ENCODE results near the gene DPY19L1.

The DPY19L1 gene

GRCh38 chr7:35040906-35041305 is 3.6 kb upstream of the DPY19L1 start:
- H3K9me3 Mint-ChIP-seq: no peaks in the 10 kb centered on the region

GRCh38 chr7:35039343-35039742 is 2.1 kb upstream of the DPY19L1 start:
- Mint-ChIP-seq H3K27ac (no peak overlapping the region), H3K4me1 (peaks cover 27% of the 10 kb centered on the region), H3K27me3 (no peaks in the 10 kb centered on the region), H3K36me3 (ENCODE audit: low read depth) (peaks cover 2% of the 10 kb centered on the region), H3K9me3 (no peaks in the 10 kb centered on the region), H3K4me3 (no peak overlapping the region)
- ATAC-seq: no peak
- no peak for DNase-seq

More at GRCh38 chr7:35040906-35041305, 3.6 kb upstream of the DPY19L1 start:
- Mint-ChIP-seq H3K27ac (no peak overlapping the region), H3K27me3 (no peaks in the 10 kb centered on the region), H3K4me1 (peaks cover 12% of the 10 kb centered on the region), H3K4me3 (no peak overlapping the region), H3K36me3 (ENCODE audit: low read depth) (peaks cover 2% of the 10 kb centered on the region)
- DNase-seq: no peak
- no peak for ATAC-seq

GRCh38 chr7:35038354-35038753 is 1.1 kb upstream of the DPY19L1 start:
- Mint-ChIP-seq H3K4me1 (peaks cover 27% of the 10 kb centered on the region), H3K9me3 (no peaks in the 10 kb centered on the region), H3K36me3 (ENCODE audit: low read depth) (peaks cover 2% of the 10 kb centered on the region), H3K4me3 (peak overlapping the region; percentile 82), H3K27ac (peak overlapping the region; percentile 75), H3K27me3 (no peaks in the 10 kb centered on the region)
- ATAC-seq (no peak), DNase-seq (no peak)

GRCh38 chr7:35037526-35038341 is 449 bp upstream of the DPY19L1 start:
- H3K27ac Mint-ChIP-seq: peak overlapping the region; percentile 75
- peaks cover 2% of the 10 kb centered on the region for H3K36me3 Mint-ChIP-seq (ENCODE audit: low read depth)
- ATAC-seq (peak; percentile 83), DNase-seq (peak; percentile 92)
- H3K27me3 Mint-ChIP-seq: no peaks in the 10 kb centered on the region
- peak overlapping the region; percentile 82 for H3K4me3 Mint-ChIP-seq
- H3K9me3 Mint-ChIP-seq: no peaks in the 10 kb centered on the region
- peaks cover 27% of the 10 kb centered on the region for H3K4me1 Mint-ChIP-seq

GRCh38 chr7:35036361-35037171 is 719 bp downstream of the DPY19L1 start:
- no peaks in the 10 kb centered on the region for H3K27me3 Mint-ChIP-seq
- DNase-seq: peak; percentile 47
- H3K4me3 Mint-ChIP-seq: peak overlapping the region; percentile 89
- no peaks in the 10 kb centered on the region for H3K9me3 Mint-ChIP-seq
- H3K36me3 Mint-ChIP-seq (ENCODE audit: low read depth): peaks cover 2% of the 10 kb centered on the region
- peak; percentile 6 for ATAC-seq
- peak overlapping the region; percentile 72 for H3K27ac Mint-ChIP-seq
- H3K4me1 Mint-ChIP-seq: peaks cover 27% of the 10 kb centered on the region

- no peaks in the 10 kb centered on the region for H3K9me3 Mint-ChIP-seq
- H3K27me3 Mint-ChIP-seq: no peaks in the 10 kb centered on the region
- no peak for DNase-seq
- no peak overlapping the region for H3K27ac Mint-ChIP-seq
- H3K36me3 Mint-ChIP-seq (ENCODE audit: low read depth): peaks cover 2% of the 10 kb centered on the region
- ATAC-seq: no peak
- H3K4me1 Mint-ChIP-seq: peaks cover 27% of the 10 kb centered on the region
- H3K4me3 Mint-ChIP-seq: peak overlapping the region; percentile 89
These were observed 1.7 kb downstream of the DPY19L1 start for GRCh38 chr7:35035511-35035961.

- peaks cover 2% of the 10 kb centered on the region for H3K36me3 Mint-ChIP-seq (ENCODE audit: low read depth)
- no peaks in the 10 kb centered on the region for H3K27me3 Mint-ChIP-seq
- H3K4me1 Mint-ChIP-seq: peaks cover 21% of the 10 kb centered on the region
- H3K9me3 Mint-ChIP-seq: no peaks in the 10 kb centered on the region
- H3K4me3 Mint-ChIP-seq: no peak overlapping the region
- ATAC-seq (no peak), DNase-seq (no peak)
- H3K27ac Mint-ChIP-seq: no peak overlapping the region
These were observed 5.1 kb downstream of the DPY19L1 start for GRCh38 chr7:35032166-35032565.

GRCh38 chr7:35030848-35031247 is 6.4 kb downstream of the DPY19L1 start:
- Mint-ChIP-seq H3K4me1 (peaks cover 15% of the 10 kb centered on the region), H3K27me3 (peaks cover 2% of the 10 kb centered on the region), H3K9me3 (no peaks in the 10 kb centered on the region), H3K36me3 (ENCODE audit: low read depth) (no peaks in the 10 kb centered on the region), H3K27ac (no peak overlapping the region), H3K4me3 (no peak overlapping the region)
- DNase-seq (no peak), ATAC-seq (no peak)

GRCh38 chr7:35029311-35029710 is 8.0 kb downstream of the DPY19L1 start:
- Mint-ChIP-seq H3K4me1 (peaks cover 2% of the 10 kb centered on the region), H3K4me3 (no peak overlapping the region), H3K27ac (no peak overlapping the region), H3K36me3 (ENCODE audit: low read depth) (no peaks in the 10 kb centered on the region), H3K9me3 (no peaks in the 10 kb centered on the region), H3K27me3 (peaks cover 2% of the 10 kb centered on the region)
- ATAC-seq: no peak
- no peak for DNase-seq

GRCh38 chr7:35026150-35026549 is 11.1 kb downstream of the DPY19L1 start:
- Mint-ChIP-seq H3K27me3 (peaks cover 2% of the 10 kb centered on the region), H3K4me3 (no peak overlapping the region), H3K9me3 (no peaks in the 10 kb centered on the region), H3K27ac (no peak overlapping the region), H3K4me1 (peaks cover 2% of the 10 kb centered on the region), H3K36me3 (ENCODE audit: low read depth) (no peaks in the 10 kb centered on the region)
- ATAC-seq (no peak), DNase-seq (no peak)

- no peak overlapping the region for H3K27ac Mint-ChIP-seq
- DNase-seq (no peak), ATAC-seq (no peak)
- H3K4me3 Mint-ChIP-seq: no peak overlapping the region
- no peaks in the 10 kb centered on the region for H3K9me3 Mint-ChIP-seq
- peaks cover 2% of the 10 kb centered on the region for H3K27me3 Mint-ChIP-seq
- no peaks in the 10 kb centered on the region for H3K36me3 Mint-ChIP-seq (ENCODE audit: low read depth)
- H3K4me1 Mint-ChIP-seq: peaks cover 2% of the 10 kb centered on the region
These were observed 11.9 kb downstream of the DPY19L1 start for GRCh38 chr7:35025369-35025870.

GRCh38 chr7:35024298-35024697 is 13.0 kb downstream of the DPY19L1 start:
- H3K27me3 Mint-ChIP-seq: peaks cover 2% of the 10 kb centered on the region
- H3K9me3 Mint-ChIP-seq: no peaks in the 10 kb centered on the region
- DNase-seq (no peak), ATAC-seq (no peak)
- peaks cover 2% of the 10 kb centered on the region for H3K4me1 Mint-ChIP-seq
- no peak overlapping the region for H3K4me3 Mint-ChIP-seq
- H3K27ac Mint-ChIP-seq: no peak overlapping the region
- no peaks in the 10 kb centered on the region for H3K36me3 Mint-ChIP-seq (ENCODE audit: low read depth)

- H3K27ac Mint-ChIP-seq: no peak overlapping the region
- H3K4me3 Mint-ChIP-seq: no peak overlapping the region
- H3K27me3 Mint-ChIP-seq: peaks cover 2% of the 10 kb centered on the region
- no peaks in the 10 kb centered on the region for H3K9me3 Mint-ChIP-seq
- ATAC-seq (peak; percentile 24), DNase-seq (no peak)
- H3K36me3 Mint-ChIP-seq (ENCODE audit: low read depth): no peaks in the 10 kb centered on the region
- H3K4me1 Mint-ChIP-seq: peaks cover 2% of the 10 kb centered on the region
These were observed 14.6 kb downstream of the DPY19L1 start for GRCh38 chr7:35022725-35023124.

- Mint-ChIP-seq H3K4me3 (no peak overlapping the region), H3K27me3 (peaks cover under 1% of the 10 kb centered on the region), H3K27ac (no peak overlapping the region), H3K36me3 (ENCODE audit: low read depth) (peaks cover 3% of the 10 kb centered on the region), H3K4me1 (peaks cover 2% of the 10 kb centered on the region), H3K9me3 (no peaks in the 10 kb centered on the region)
- DNase-seq (no peak), ATAC-seq (no peak)
These were observed 15.8 kb downstream of the DPY19L1 start for GRCh38 chr7:35021445-35021844.

GRCh38 chr7:35019801-35020200 is 17.5 kb downstream of the DPY19L1 start:
- H3K27me3 Mint-ChIP-seq: no peaks in the 10 kb centered on the region
- no peak overlapping the region for H3K4me3 Mint-ChIP-seq
- H3K4me1 Mint-ChIP-seq: no peaks in the 10 kb centered on the region
- H3K9me3 Mint-ChIP-seq: no peaks in the 10 kb centered on the region
- no peak overlapping the region for H3K27ac Mint-ChIP-seq
- DNase-seq (no peak), ATAC-seq (no peak)
- H3K36me3 Mint-ChIP-seq (ENCODE audit: low read depth): peaks cover 8% of the 10 kb centered on the region
